Upper lobe of right lung (tissue), 1 donor: ENCODE data around the gene PGM2. TPM values are rescaled to one million over a fixed set of nuclear protein-coding genes. Genes with fewer than 3 reads are reported as not detected.
A peak's percentile ranks its signal among the peaks of the same experiment; 100 is the strongest.

Experiments
- ATAC-seq: fragments of 200-7000 bp; cut with Tn5 transposase; one replicate; pipeline ENCODE4 v1.9.1; 2020; ENCODE audit warnings: mild to moderate bottlenecking, moderate library complexity
- DNase-seq: peaks from one replicate; pipeline ENCODE4 v3.0.0-alpha.2; 2020
- H3K27ac ChIP-seq: fragments of 200-600 bp; one replicate; pipeline ENCODE4 v1.8.0; 2022
- H3K27me3 ChIP-seq: fragments of 200-600 bp; one replicate; pipeline ENCODE4 v1.8.0; 2022; ENCODE audit warnings: mild to moderate bottlenecking
- H3K36me3 ChIP-seq: fragments of 200-600 bp; one replicate; pipeline ENCODE4 v1.8.0; 2022
- H3K4me1 ChIP-seq: fragments of 200-600 bp; one replicate; pipeline ENCODE4 v1.8.0; 2022
- H3K4me3 ChIP-seq: fragments of 200-600 bp; one replicate; pipeline ENCODE4 v1.8.0; 2022; ENCODE audit warnings: mild to moderate bottlenecking
- H3K9me3 ChIP-seq: fragments of 200-600 bp; one replicate; pipeline ENCODE4 v1.8.0; 2022
- CTCF ChIP-seq: fragments of 200-600 bp; IDR thresholded peaks from one replicate; pipeline ENCODE4 v1.8.0; 2022; ENCODE audit warnings: antibody characterized with exemption
- intact Hi-C: fragments of 100-400 bp; cut with DNase I; formaldehyde crosslinking; loops from one replicate; pipeline ENCODE4 v1.11.0; 2022
- total RNA-seq: library from RNA; stranded (reverse); fragmentation: NEBNext Ultra II Directional; extraction: Animal tissue kit (Norgen Biotek cat#: 25700); gene quantifications from one replicate; pipeline ENCODE4 v1.2.1, GENCODE V29; 2021
- donor health status: DM: no; HTN: yes; CAD: no; lungs with severe emphysema.

The PGM2 gene
- total RNA-seq, 1 donor from 2014 or later = 25.0 TPM

- H3K4me1 ChIP-seq = peaks cover 5% of the 10 kb centered on the region
- intact Hi-C loops = no loop called here
- H3K4me3 ChIP-seq = no peak overlapping the region
- DNase-seq (no peak), ATAC-seq (peak; percentile 31)
- no peaks in the 10 kb centered on the region for H3K27me3 ChIP-seq
- no peak overlapping the region for H3K27ac ChIP-seq
- no peaks in the 10 kb centered on the region for H3K36me3 ChIP-seq
- H3K9me3 ChIP-seq = no peaks in the 10 kb centered on the region
- TF ChIP-seq CTCF = no peak
These were observed 59.0 kb downstream of the PGM2 start for GRCh38 chr4:37885496-37885895.

GRCh38 chr4:37889849-37890800 lies 63.6 kb downstream of the PGM2 start:
- peaks cover 10% of the 10 kb centered on the region for H3K4me1 ChIP-seq
- H3K27me3 ChIP-seq = no peaks in the 10 kb centered on the region
- no peaks in the 10 kb centered on the region for H3K9me3 ChIP-seq
- intact Hi-C loops = no loop called here
- peak; percentile 90 for DNase-seq
- ATAC-seq = peak; percentile 87
- TF ChIP-seq CTCF = peak; percentile 19
- peak overlapping the region; percentile 63 for H3K27ac ChIP-seq
- H3K36me3 ChIP-seq = no peaks in the 10 kb centered on the region
- peak overlapping the region; percentile 81 for H3K4me3 ChIP-seq

- Histone ChIP-seq H3K9me3 (no peaks in the 10 kb centered on the region), H3K27me3 (no peaks in the 10 kb centered on the region), H3K4me3 (peak within 1 kb of the TSS; percentile 81), H3K4me1 (peaks cover 10% of the 10 kb centered on the region), H3K36me3 (no peaks in the 10 kb centered on the region), H3K27ac (peak within 1 kb of the TSS; percentile 63)
- no peak for TF ChIP-seq CTCF
- intact Hi-C loops = no loop called here
- ATAC-seq (peak; percentile 66), DNase-seq (peak; percentile 80)
These were observed 64.3 kb downstream of the PGM2 start, which contains the start of gene TBC1D1 for GRCh38 chr4:37890801-37891259. Gene TBC1D1, plus strand, starts transcription at chr4:37891084. Its CDS starts 11,012 bp downstream, at chr4:37902096.

GRCh38 chr4:37891260-37892159 lies 65.0 kb downstream of the PGM2 start:
- TF ChIP-seq CTCF = no peak
- intact Hi-C loops = no loop called here
- no peak for DNase-seq

GRCh38 chr4:37892641-37893040 lies 66.2 kb downstream of the PGM2 start:
- ATAC-seq = peak; percentile 60
- Histone ChIP-seq H3K27ac (no peak overlapping the region), H3K36me3 (no peaks in the 10 kb centered on the region), H3K27me3 (no peaks in the 10 kb centered on the region), H3K4me3 (no peak overlapping the region), H3K4me1 (peaks cover 10% of the 10 kb centered on the region), H3K9me3 (no peaks in the 10 kb centered on the region)
- intact Hi-C loops = no loop called here
- TF ChIP-seq CTCF = no peak
- DNase-seq = no peak

More at GRCh38 chr4:37891260-37892159, 65.0 kb downstream of the PGM2 start:
- Histone ChIP-seq H3K27me3 (no peaks in the 10 kb centered on the region), H3K4me3 (peak overlapping the region; percentile 81), H3K4me1 (peaks cover 10% of the 10 kb centered on the region), H3K27ac (peak overlapping the region; percentile 63), H3K9me3 (no peaks in the 10 kb centered on the region), H3K36me3 (no peaks in the 10 kb centered on the region)
- ATAC-seq = peak; percentile 54
